HepG2 (cell line): ENCODE data around the gene TMEM154.

Experiments
- ZBTB7A ChIP-seq: sonication (generic); formaldehyde crosslinking; IDR thresholded peaks from 2 replicates; pipeline ENCODE4 v1.8.0; 2022; ENCODE audit warnings: mild to moderate bottlenecking, missing genetic modification reagents
- TF ChIP-seq, protein P1 (sequence below): sonication (generic); formaldehyde crosslinking; IDR thresholded peaks from 2 replicates; pipeline ENCODE4 v1.5.0; 2020; ENCODE audit warnings: mild to moderate bottlenecking, missing genetic modification reagents, moderate library complexity

- no peak for TF ChIP-seq ZBTB7A (CRISPR knock-in tag)
- TF ChIP-seq, protein P1, sequence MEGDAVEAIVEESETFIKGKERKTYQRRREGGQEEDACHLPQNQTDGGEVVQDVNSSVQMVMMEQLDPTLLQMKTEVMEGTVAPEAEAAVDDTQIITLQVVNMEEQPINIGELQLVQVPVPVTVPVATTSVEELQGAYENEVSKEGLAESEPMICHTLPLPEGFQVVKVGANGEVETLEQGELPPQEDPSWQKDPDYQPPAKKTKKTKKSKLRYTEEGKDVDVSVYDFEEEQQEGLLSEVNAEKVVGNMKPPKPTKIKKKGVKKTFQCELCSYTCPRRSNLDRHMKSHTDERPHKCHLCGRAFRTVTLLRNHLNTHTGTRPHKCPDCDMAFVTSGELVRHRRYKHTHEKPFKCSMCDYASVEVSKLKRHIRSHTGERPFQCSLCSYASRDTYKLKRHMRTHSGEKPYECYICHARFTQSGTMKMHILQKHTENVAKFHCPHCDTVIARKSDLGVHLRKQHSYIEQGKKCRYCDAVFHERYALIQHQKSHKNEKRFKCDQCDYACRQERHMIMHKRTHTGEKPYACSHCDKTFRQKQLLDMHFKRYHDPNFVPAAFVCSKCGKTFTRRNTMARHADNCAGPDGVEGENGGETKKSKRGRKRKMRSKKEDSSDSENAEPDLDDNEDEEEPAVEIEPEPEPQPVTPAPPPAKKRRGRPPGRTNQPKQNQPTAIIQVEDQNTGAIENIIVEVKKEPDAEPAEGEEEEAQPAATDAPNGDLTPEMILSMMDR (CRISPR knock-in tag): no peak
Observed at GRCh38 chr4:152674359-152674758, 5.4 kb downstream of the TMEM154 start.
